Stimulated activated CD4-positive, alpha-beta T cell treated with anti-CD3 and anti-CD28 coated beads, Interleukin-15, amount 100 ng/mL, for 1 hour (primary cell): ENCODE data around the gene HACD4.
"Not testable (repeated sequence)": the region's sequence is repeated elsewhere in the genome, so short reads cannot be mapped to it uniquely, and the experiment has no call there.

Experiments
- DNase-seq, 2 donors: peaks; one replicate each; pipeline ENCODE4 v3.0.0-alpha.2; 2020; ENCODE audit warnings: low read depth in 1 of 2, low spot score in 1 of 2

The HACD4 gene

DNA sequence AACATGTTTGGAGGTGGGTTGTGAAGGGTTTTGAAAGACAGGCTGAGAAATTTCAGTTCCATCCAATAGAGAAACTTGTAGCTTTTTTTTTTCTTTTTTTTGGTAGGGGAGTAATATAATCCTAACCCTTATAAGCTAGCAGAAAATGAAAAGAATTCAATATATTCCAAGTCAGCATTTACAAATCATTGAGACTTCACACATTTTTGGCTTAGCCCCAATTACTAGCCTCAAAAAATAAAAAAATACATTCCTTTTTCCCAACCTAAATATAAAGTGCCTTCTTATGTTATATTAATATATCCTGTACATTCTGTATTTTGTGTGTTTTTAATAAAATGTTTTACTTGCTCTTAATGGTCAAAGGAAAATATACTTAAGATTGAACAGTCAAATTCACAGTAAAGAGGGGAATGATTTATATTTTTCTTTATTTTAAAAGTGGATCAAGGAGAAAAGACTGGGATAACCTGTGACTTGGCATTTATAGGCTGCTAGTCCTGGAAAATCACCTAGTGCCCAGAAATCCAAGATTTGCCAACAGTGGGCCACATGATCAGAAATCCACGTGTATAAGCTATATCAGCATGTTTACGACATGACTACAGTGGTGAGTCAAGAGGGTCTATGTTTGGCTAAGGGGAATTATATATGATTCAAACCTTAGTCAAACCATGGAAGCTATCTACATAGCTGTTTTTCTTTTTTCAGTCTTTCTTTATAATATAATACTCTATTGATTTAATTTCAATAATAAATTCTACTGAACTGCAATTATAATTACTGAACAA, 14.5 kb downstream of the HACD4 start:
- no peak for DNase-seq

GRCh38 chr9:21015995-21016394, 15.4 kb downstream of the HACD4 start:
- no peak for DNase-seq

DNA sequence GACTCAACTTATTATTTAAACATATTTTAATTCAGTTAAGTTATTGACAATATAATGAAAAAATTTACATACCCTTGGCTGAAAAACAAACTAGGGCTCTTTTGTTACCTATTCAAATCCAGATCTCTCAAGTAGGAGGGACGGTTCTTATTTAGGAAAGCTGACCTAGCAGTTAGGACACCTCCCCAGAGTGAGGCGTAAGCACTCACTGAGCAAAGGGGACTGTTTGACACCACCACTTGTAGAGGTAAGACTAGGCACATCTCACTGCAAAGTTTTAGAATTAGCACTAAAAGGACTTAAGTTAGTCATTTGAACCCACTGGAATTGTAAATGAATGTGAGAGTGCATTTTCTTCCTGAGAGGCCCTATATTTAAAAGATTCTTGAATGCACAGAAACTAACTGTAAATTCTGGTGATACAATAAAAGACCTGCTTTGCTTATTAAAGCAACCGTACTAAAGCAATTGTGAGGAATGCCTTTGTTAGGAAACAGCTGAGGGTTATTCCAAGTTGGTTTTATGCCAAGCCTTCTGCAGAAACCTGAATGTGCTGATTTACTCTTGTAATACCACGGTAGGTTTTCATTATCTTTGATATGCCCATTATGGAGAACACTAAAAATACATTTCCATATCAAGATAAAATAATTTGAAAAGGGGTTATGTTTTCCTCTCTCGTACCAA, 16.2 kb downstream of the HACD4 start:
- DNase-seq: no peak

DNA sequence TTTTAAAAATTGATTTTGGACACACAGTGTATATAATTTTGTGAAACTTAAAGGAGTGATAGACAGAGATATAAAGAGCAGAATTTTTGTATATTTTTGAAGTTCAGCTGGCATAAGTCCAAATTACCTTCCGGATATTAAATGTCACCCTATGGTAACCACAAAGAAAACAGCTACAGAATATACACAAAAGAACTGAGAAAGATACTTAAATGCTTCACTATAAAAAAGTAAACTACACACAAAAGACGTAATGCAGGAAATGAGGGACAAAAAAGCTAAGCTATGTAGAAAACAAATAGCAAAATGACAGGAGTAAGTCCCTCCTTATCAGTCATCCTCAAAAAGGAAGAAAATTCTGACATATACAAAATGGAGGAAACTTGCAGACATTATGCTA, 29.4 kb downstream of the HACD4 start:
- DNase-seq: no peak

GRCh38 chr9:21001581-21001980, 29.9 kb downstream of the HACD4 start:
- DNase-seq: no peak

DNA sequence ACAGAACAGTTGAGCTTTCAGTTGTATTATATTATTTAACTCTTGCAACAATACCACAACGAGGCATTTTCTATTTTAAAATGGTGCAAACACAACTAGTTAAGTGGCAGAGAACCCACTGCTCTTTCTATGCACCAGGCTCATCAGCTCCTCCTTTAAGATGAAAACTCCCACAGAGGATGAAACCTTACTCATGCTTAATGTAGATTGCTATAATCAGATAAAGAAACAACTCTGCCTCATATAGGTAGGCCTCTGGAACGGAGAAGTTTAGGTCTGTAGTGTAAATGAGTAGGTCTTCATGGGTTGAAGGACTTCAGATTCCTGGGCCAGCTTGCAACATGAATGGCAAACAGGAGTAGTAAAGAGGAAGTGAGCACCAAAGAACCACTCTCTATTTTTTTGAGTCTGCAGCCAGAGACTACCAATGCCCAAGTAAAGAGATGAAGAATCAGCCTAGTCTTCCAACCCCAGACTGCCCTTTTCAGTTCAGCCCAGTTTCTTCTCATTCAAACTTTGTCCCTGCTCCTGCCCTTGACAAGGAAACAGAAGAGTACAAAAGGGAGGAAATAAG, 33.9 kb downstream of the HACD4 start:
- no peak for DNase-seq

DNA sequence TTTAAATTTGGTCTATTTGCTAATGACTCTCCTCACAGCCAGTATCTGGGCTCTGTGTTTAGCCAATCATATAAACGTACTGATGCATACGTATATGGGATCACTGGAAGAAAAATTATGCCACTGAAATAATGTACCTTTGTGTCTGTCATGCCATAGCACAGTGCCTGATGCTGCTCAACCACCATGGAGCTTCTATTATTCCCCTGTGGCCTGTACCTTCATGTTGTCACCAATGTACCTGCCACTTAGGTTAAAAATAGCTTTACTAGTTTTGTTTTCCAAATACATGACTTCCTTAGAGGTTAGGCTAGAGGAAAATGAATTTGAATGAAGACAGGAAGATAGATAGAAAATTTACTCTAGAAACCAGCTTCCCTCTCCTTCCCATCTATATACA, 34.6 kb downstream of the HACD4 start:
- DNase-seq: no peak

- no peak for DNase-seq
Observed at GRCh38 chr9:20995616-20996015, 35.8 kb downstream of the HACD4 start.

DNA sequence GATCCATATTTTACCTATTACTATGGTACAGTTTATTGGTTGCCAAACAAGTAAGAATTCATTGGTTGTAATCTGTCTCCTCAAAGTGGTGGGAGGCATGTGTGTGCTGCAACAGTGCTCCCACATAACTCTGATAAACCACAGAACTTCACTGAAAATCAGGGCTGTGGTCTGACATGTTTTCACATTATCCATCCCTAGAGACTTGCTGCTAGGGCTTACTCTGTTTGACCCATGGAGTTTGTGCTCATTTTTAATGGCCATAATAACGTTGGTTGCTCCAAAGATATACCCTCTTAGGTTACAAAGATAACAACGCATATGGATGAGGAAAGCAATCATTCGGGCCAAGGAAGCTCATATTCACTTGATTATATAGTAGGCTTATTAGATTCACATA, 37.0 kb downstream of the HACD4 start:
- no peak for DNase-seq

GRCh38 chr9:20990867-20991266, 40.6 kb downstream of the HACD4 start:
- no peak for DNase-seq

- DNase-seq: no peak
Observed at GRCh38 chr9:20989923-20990341, 41.5 kb downstream of the HACD4 start.

- DNase-seq: no peak
Observed at GRCh38 chr9:20988671-20989315, 42.6 kb downstream of the HACD4 start.

DNA sequence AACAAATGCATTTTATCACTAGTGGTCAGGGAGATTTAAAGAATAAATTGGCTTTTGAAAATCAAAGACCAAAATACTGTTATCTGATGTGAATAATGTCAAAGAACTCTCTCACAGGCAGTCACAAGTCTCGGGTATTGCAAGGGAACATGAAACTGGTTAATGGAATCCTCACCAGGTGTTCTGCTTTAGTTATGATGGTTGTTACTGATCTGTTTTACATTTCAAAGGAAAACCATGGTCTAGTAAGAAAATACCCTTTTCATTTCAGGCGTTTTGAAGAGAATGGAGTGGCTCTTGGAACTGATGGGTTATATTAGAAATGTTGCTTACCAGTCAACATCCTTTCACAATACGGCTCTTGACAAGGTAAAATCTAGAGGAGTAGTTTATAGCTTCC, 43.4 kb downstream of the HACD4 start:
- DNase-seq: no peak

GRCh38 chr9:20987521-20987920, 43.9 kb downstream of the HACD4 start:
- DNase-seq: no peak

DNA sequence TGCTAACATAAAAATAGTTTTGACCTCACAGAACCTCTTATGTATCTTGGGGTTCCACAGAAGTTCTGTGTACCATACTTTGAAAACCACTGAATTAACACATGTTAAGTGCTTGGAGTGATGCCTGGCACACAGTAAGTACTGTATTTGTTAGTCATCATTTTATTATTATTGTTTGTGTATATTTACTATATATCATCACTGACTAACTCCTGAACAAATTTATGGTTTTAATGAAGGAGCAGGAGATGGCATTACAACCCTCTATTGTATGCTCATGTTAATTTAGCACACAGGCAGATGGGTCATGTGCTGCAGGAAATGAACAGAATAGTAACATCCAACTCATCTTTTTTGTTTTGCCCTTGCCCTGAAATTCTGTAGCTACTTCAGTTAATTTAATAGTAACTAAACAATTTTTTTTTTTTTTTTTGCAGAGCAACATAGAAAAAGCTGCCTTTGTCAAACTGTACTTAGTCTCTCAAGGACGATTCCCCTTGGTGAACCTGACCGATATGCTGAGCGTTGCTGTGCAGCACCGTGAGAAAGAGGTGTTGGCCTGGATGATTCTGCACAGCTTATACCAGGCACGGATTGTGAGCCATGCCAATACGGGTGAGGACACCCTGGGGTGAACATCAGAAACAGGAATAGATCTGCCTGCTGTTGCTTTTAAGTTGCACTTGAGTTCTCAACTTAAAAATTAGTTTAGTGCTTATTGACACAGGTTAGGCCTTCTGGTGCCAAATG, 45.4 kb downstream of the HACD4 start:
- no peak for DNase-seq

DNA sequence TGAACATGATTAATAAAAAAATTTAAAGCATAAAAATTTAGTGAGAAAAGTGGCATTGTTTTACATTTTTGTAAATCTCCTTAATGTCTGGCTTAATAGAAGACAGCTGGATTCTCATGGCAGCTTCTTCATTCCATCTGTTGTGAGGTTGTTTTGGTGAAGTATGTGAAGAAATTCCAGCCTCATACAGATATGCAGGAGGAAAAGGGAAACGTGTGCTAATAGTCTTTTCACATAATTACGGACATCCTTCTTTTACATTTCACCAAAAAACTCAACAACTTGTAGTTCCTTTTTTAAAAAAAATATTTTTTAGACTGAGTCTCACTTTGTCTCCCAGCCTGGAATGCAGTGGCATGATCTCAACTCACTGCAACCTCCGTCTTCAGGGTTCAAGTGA, 46.9 kb downstream of the HACD4 start:
- DNase-seq: no peak

DNA sequence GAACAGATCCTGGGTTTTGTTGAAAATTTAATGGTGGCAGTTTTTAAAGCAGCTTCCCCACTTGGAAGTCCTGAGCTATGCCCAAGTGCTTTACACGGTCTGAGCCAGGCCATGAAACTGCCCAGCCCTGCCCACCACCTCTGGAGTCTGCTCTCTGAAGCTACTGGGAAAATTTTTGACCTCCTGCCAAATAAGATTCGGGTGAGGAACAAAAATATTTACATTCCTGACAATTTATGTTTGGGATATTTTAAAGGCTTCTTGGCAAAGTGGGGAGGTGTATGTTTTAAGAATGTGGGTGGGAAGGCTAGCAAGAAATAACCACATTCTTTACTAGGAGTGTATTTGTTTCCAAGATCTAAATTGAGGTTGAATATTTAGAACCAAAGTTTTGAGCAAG, 50.0 kb downstream of the HACD4 start:
- DNase-seq: no peak

DNA sequence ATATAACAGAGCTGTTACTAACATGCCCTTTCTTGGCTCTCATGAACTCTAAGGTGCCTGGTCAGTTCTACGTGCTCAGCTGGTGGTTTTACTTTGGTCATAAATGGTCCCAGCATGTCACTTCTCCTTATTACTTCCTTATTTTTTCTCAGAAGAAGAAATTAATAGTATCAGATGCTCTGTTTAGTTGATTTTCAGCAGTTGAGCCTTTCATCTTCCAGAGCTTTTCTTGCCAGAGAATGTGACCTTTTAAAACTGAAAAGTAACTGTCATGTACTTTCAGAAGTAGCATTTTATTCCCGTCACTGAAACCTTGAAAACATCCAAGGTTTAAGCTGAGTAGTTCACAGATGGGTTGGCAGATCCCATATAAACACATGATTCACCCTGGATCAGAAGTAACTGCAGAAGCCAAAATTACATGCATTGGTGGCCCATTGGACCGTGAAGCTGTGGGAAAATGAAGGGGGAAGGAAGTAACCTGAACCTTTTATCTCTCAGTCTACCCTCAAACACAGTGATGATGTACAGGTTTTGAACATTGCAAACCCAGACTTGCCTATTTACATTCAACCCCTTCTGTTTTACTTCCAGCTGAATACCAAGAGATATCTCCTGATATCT, 50.5 kb downstream of the HACD4 start:
- DNase-seq: no peak

DNA sequence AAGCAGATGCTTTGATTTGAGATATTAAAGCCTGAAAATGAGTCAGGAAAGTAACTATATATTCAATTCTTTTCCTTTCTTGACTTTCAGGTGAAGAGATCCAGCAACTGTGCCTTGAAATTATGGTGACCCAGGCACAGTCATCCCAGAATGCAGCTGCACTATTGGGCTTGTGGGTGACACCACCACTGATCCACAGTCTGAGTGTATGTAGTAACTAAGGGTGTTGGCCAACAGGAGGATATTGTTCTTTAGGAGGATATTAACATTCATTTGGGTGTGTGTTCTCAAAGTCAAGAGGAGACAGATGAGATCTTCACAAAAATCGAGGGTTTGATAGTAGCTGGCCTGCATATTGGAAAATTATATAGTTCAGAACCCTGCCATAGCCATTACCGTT, 53.2 kb downstream of the HACD4 start:
- DNase-seq: no peak

DNA sequence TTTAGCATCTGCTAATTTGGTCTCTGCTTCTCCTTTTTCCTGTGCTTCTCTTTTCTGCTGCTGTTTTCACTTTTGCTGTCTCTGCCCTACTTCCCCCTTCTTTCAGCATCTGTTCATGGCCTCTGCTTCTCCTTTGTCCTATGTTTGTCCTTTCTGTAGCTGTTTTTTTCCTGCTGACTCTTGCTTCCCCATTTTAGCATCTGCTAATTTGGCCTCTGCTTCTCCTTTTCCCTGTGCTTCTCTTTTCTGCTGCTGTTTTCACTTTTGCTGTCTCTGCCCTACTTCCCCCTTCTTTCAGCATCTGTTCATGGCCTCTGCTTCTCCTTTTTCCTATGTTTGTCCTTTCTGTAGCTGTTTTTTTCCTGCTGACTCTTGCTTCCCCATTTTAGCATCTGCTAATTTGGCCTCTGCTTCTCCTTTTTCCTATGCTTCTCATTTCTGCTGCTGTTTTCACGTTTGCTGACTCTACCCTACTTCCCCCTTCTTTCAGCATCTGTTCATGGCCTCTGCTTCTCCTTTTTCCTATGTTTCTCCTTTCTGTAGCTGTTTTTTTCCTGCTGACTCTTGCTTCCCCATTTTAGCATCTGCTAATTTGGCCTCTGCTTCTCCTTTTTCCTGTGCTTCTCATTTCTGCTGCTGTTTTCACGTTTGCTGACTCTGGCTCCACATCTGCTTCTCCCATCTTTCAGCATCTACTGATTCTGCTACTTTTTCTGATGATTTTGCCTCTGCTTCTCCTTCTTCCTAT, 57.1 kb downstream of the HACD4 start:
- DNase-seq: not testable (repeated sequence)
